SK-N-SH (cell line): Measurements from ENCODE around the gene RAB39A. TPM values are rescaled to one million over a fixed set of nuclear protein-coding genes. Genes with fewer than 3 reads are reported as not detected.

Source experiments
- ELF1 ChIP-seq: IDR thresholded peaks from 2 replicates; pipeline ENCODE4 v1.4.0; 2012
- FOSL2 ChIP-seq: IDR thresholded peaks from 2 replicates; pipeline ENCODE4 v1.4.0; 2012; ENCODE audit warnings: low read depth, mild to moderate bottlenecking, moderate library complexity, borderline replicate concordance
- POLR2AphosphoS5 ChIP-seq: IDR thresholded peaks from 2 replicates; pipeline ENCODE4 v1.6.1; 2012; ENCODE audit warnings: low read depth, low read length
- polyA plus RNA-seq, 3 experiments: library from polyadenylated mRNA; depleted of rRNA; stranded (reverse); fragments of >200 nt; gene quantifications; 2 replicates each; pipeline ENCODE4 v1.2.3, GENCODE V29; 2012
- TF ChIP-seq, protein P1 (sequence below): fragments of 150-350 bp; IDR thresholded peaks from 2 replicates; pipeline ENCODE4 v1.6.1; 2016; ENCODE audit warnings: mild to moderate bottlenecking, low read depth, low read length

RAB39A gene
- polyA plus RNA-seq, 1 of the 3 experiments (the other 2 are of a cell fraction), result 0.18 TPM

DNA sequence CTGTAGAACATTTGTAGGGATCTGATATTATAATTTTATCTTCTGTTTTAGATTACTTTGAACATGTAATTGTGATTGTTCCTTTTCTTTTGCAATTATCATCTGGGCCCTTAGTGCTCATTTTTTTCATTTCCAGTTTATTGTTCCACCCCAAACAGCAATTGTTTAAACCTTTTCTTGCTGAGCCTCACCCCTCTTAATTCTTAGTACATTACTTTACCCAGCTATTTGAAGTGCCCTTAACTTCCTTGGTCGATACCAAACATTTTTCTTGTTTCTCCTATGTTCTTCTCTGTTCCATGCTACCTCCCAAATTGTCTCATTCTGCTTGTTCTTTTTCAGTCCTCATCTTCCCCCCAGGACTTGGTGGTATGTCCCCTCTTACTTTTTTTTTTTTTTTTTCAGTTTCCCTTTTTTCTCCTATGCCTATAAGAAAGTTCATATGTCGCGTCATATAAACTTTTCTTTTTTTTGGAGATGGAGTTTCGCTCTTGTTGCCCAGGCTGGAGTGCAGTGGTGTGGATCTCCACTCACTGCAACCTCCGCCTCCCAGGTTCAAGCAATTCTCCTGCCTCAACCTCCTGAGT lies 84.0 kb downstream of the RAB39A start (continued):
- TF ChIP-seq FOSL2 (no peak), ELF1 (no peak), POLR2AphosphoS5 (no peak)
- TF ChIP-seq, protein P1, sequence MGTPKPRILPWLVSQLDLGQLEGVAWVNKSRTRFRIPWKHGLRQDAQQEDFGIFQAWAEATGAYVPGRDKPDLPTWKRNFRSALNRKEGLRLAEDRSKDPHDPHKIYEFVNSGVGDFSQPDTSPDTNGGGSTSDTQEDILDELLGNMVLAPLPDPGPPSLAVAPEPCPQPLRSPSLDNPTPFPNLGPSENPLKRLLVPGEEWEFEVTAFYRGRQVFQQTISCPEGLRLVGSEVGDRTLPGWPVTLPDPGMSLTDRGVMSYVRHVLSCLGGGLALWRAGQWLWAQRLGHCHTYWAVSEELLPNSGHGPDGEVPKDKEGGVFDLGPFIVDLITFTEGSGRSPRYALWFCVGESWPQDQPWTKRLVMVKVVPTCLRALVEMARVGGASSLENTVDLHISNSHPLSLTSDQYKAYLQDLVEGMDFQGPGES, result no peak
- TF ChIP-seq, all 33 proteins: peak for 0

Other genes with a start within 250 kb of the RAB39A start
- 0.11 TPM in 1 of 2 replicates, not detected in the other for gene SLN, start 216.4 kb upstream of the RAB39A start, polyA plus RNA-seq (2012; rRNA removed)
- 12.4 and 14.3 TPM in 2 replicates for gene SLC35F2, start 69.7 kb upstream of the RAB39A start, polyA plus RNA-seq (2012; rRNA removed)
- 6.8 and 8.0 TPM in 2 replicates for gene CUL5, start 80.5 kb downstream of the RAB39A start, polyA plus RNA-seq (2012; rRNA removed)
- gene ACAT1, start 193.1 kb downstream of the RAB39A start, polyA plus RNA-seq (2012; rRNA removed), result 78.8 and 91.2 TPM in 2 replicates